Measurements from ENCODE around the gene DTX3. TPM values are rescaled to one million over a fixed set of nuclear protein-coding genes. Genes with fewer than 3 reads are reported as not detected.

DTX3 gene
- total RNA-seq, 1 donor from 2014 or later = 22.3 TPM

GRCh38 chr12:57609781-57610553, 5.3 kb downstream of the DTX3 start:
- peaks cover 4% of the 10 kb centered on the region for H3K27me3 ChIP-seq (ENCODE audit: low read depth)
- H3K36me3 ChIP-seq = peaks cover 23% of the 10 kb centered on the region
- H3K27ac ChIP-seq (replicated peaks) = peak overlapping the region; percentile 90
- H3K9me3 ChIP-seq (replicated peaks) = no peaks in the 10 kb centered on the region
- DNase-seq = peak; percentile 56
- no peak for TF ChIP-seq CTCF (IDR thresholded peaks at IDR 0.05; ENCODE audit: borderline replicate concordance)
- peaks cover 96% of the 10 kb centered on the region for H3K4me1 ChIP-seq
- peak overlapping the region; percentile 87 for H3K4me3 ChIP-seq
- intact Hi-C loops (cut with micrococcal nuclease) = no loop called here

- H3K27ac ChIP-seq (replicated peaks) = peak overlapping the region; percentile 90
- no peak for TF ChIP-seq CTCF (IDR thresholded peaks at IDR 0.05; ENCODE audit: borderline replicate concordance)
- DNase-seq = peak; percentile 75
- H3K36me3 ChIP-seq = peaks cover 29% of the 10 kb centered on the region
- peak overlapping the region; percentile 87 for H3K4me3 ChIP-seq
- peaks cover 4% of the 10 kb centered on the region for H3K27me3 ChIP-seq (ENCODE audit: low read depth)
- intact Hi-C loops (cut with micrococcal nuclease) = no loop called here
- H3K9me3 ChIP-seq (replicated peaks) = no peaks in the 10 kb centered on the region
- H3K4me1 ChIP-seq = peaks cover 96% of the 10 kb centered on the region
Observed at GRCh38 chr12:57610554-57611107, 6.0 kb downstream of the DTX3 start.

GRCh38 chr12:57611108-57611826, 6.6 kb downstream of the DTX3 start, which contains the start of gene ARHGEF25:
ARHGEF25 (plus strand) TSS chr12:57611435; CDS start chr12:57611895, 460 bp downstream.
- Histone ChIP-seq H3K9me3 (replicated peaks) (no peaks in the 10 kb centered on the region), H3K4me3 (peak within 1 kb of the TSS; percentile 87), H3K4me1 (peaks cover 96% of the 10 kb centered on the region), H3K27ac (replicated peaks) (peak within 1 kb of the TSS; percentile 90), H3K27me3 (ENCODE audit: low read depth) (peaks cover 4% of the 10 kb centered on the region), H3K36me3 (peaks cover 34% of the 10 kb centered on the region)
- peak; percentile 87 for DNase-seq
- no peak for TF ChIP-seq CTCF (IDR thresholded peaks at IDR 0.05; ENCODE audit: borderline replicate concordance)
- intact Hi-C loops (cut with micrococcal nuclease) = no loop called here

- peak overlapping the region; percentile 90 for H3K27ac ChIP-seq (replicated peaks)
- H3K27me3 ChIP-seq (ENCODE audit: low read depth) = peaks cover 4% of the 10 kb centered on the region
- peaks cover 99% of the 10 kb centered on the region for H3K4me1 ChIP-seq
- intact Hi-C loops (cut with micrococcal nuclease) = no loop called here
- no peak for TF ChIP-seq CTCF (IDR thresholded peaks at IDR 0.05; ENCODE audit: borderline replicate concordance)
- H3K9me3 ChIP-seq (replicated peaks) = no peaks in the 10 kb centered on the region
- H3K4me3 ChIP-seq = peak overlapping the region; percentile 87
- DNase-seq = no peak
- peaks cover 34% of the 10 kb centered on the region for H3K36me3 ChIP-seq
Observed at GRCh38 chr12:57611827-57612710, 7.4 kb downstream of the DTX3 start.
